ENCODE results near the gene FAM171A2.
A peak's percentile ranks its signal among the peaks of the same experiment; 100 is the strongest.
"Not testable (repeated sequence)": the region's sequence is repeated elsewhere in the genome, so short reads cannot be mapped to it uniquely, and the experiment has no call there.

Gene FAM171A2

DNA sequence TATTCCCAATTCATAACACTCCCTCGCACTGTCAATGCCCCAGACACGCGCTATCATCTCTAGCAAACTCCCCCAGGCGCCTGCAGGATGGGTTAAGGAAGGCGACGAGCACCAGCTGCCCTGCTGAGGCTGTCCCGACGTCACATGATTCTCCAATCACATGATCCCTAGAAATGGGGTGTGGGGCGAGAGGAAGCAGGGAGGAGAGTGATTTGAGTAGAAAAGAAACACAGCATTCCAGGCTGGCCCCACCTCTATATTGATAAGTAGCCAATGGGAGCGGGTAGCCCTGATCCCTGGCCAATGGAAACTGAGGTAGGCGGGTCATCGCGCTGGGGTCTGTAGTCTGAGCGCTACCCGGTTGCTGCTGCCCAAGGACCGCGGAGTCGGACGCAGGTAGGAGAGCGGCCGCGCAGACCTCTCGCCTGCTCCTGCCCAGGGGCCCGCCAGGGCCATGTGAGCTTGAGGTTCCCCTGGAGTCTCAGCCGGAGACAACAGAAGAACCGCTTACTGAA lies 18.7 kb downstream of the FAM171A2 start, which contains the start of gene GRN:
Gene GRN, plus strand, starts transcription at position 364 of the 515 bp plus-strand sequence. CDS start 3,863 bp downstream, outside the sequence.
- peak; percentile 99 for DNase-seq

DNA sequence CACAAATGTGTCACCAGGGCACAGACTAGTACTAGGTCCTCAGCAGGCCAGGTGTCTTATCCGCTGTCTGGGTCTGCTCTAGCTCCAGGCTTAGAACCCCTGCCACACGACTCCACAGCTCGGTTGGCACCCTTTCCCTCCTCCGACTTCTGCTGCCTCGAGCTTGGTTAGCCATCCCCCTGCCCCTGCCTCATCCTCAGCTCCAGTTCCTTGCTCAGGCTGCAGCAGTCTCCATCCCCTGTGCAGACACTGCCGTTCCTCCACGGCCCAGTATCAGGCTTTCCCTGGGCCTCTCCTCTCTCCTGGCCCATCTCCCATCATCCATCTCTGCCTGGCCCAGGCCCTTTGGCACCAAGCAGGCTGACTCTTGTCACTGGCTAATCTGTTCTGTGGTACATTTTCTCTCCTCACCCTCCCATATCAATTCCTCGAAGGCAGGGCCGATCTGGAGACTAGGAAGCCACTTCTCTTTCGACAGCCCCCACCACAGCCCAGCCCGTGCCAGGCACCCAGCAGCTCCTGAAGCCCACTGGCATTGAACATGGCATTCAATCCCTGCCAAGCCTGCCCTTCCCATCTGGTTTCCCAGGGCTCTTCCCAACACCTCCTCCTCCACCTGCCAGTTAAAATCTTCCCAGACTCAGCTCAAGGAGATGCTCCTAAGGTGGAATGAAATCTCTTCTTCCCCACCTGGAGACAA lies 20.0 kb downstream of the FAM171A2 start:
- no peak for DNase-seq

DNA sequence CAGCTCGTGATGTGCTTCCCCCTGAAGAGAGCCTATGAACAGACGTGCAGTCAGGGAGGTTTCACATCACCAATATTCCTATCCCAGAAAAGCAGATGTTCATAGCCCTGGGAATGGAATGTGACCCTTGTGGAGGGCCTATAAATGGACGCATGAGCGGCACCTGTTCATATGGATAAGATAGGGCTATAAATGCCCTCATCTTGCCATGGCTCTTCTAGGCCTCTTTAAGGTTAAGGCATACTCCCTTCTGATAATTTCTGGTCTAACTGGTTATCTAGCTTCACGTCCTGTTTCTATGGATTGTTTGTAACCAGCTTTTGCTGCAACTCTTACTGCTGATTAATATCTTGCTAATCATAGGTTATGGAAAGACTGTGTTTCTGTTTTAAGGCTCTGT lies 23.1 kb downstream of the FAM171A2 start:
- not testable (repeated sequence) for DNase-seq

DNA sequence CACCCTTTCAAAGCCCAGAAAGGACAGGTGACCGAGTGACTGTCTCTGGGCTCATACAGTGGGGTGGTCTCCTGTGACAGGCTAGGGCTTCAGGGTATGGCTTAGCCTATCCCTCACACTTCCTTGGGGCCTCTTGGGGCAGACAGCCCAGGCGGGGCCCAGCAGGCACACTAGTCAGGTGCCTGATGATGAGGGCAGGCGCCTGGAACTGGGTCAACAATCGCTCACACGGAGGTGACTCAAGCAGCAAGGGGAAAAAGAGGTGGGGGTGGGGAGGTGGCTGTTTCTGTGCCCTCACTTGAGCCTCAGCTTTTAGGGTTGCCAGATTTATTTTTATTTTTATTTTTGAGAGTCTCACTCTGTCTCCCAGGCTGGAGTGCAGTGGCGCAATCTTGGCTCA lies 25.0 kb downstream of the FAM171A2 start:
- DNase-seq, result peak; percentile 16

DNA sequence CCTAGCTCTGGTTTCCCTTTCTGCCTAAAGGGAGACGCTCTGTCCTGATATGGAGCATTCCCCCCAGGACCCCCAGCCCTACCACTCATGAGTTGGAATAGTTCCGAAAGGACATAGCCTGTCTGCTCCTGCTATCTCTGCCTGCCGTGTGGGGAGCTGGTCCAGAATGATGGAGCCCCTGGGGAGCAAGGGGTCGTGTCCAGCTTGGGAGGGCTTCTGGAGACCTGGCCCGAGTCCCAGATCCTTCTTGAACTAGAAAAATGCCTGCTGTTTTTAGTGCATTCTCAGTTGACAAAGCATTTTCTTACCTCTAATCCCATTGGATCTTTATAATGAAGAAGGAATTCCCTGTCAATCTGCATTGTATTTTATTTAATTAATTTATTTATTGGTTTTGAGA lies 27.7 kb downstream of the FAM171A2 start:
- no peak for DNase-seq

DNA sequence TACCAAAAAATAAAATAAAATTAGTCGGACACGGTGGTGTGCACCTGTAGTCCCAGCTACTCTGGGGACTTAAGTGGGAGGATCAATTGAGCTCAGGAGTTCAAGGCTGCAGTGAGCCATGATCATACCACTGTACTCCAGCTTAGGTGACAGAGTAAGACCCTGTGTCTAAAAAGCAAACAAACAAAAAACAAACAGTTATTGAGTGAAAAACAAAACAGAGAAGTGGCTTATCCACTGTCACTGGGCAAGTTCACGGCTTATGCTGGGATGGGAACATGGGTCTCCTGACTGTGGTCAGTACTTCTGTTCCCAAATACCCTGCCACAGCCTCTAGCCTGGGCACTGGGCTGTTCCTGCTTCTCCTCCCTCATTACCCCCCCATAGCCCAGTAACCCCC lies 28.1 kb downstream of the FAM171A2 start:
- DNase-seq, result no peak

DNA sequence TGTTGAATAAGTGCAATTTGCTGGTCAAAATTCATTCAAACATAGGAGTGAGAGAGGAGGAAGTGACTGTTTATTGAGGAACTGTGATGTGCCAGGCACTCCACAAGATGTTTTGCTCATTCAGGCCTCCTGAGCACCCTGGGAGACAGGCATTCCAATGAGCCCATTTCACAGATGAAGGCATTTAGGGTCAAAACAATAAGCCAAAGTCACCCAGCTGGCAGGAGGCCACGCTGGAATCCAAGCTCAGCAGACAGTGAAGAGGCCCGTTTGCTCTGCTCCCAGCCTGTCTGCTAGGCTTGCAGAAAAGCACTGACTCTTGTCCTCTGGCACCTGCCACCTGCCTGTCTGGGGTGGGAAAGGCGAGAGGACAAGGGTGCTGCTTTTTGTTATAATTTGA lies 28.9 kb downstream of the FAM171A2 start:
- peak; percentile 45 for DNase-seq

DNA sequence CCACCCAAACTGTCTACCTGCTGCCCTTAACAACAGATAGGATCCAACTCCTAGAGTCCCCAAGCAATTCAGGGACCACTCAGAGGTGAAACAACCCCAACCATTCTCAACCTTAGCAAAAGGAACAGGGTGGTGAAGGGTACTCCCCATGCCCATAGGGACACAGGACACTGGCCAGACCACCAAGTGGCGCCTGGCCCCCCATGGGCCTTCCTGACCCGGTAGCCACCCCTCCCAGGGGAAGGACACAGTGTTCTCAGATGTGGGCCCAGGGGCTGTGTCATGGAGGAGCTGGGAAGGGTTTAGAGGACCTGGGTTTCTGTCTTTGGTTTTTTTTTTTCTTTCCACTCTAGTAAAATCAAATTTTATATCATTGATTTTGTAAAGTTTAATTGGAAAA lies 29.3 kb downstream of the FAM171A2 start:
- no peak for DNase-seq

DNA sequence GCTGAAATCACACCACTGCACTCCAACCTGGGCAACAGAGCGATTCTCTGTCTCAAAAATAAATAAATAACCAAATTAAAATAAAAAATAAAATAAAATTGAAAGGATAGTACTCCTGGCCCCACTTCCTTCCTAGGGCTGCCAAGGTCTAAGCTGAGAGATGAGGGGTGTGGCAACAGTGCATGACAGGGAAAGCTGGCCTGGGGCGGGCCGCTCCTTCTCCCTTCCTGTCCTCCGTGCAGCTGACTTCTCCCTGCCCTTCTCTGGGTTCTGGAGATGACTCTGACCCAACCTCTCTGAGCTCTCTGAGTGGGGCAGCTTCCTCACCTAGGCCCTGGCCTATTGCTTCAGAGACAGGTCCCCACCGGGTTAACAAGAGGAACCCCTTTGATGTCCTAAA lies 30.3 kb downstream of the FAM171A2 start:
- DNase-seq, result no peak

DNA sequence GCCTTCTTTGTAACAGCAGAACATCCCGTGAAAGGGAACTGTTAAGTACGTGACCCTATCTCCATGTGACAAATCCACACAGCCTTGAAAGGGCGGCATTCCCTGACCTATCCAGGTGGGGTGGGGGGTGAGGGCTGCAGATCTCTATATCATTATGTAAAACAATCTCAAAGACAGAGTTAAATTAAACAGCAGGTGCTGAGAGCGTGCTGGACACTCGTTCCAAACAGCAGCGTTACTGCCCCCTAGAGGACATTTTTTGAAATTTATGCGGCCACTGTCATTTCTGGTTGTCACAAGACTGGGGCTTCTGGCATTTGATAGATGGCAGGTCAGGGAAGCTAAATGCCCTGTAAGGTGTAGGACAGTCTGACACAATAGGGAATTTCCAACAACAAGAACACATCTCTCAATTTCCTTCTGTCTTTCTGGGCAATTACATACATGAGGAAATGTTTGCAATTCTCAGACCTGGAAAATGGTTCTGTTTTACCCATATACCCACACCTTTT lies 32.3 kb downstream of the FAM171A2 start:
- peak; percentile 59 for DNase-seq

DNA sequence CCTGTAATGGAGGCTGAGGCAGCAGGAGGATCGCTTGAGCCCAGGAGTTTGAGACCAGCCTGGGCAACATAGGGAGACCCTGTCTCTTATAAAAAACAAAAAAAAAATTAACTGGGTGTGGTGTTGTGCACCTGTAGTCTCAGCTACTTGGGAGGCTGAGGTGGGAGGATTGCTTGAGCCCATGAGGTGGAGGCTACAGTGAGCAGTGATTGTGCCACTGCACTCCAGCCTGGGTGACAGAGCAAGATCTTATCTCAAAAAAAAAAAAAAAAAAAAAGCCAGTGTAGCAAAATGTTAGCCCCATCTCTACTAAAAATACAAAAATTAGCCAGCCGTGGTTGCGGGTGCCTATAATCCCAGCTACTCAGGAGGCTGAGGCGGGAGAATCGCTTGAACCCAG lies 33.4 kb downstream of the FAM171A2 start:
- DNase-seq, result not testable (repeated sequence)

DNA sequence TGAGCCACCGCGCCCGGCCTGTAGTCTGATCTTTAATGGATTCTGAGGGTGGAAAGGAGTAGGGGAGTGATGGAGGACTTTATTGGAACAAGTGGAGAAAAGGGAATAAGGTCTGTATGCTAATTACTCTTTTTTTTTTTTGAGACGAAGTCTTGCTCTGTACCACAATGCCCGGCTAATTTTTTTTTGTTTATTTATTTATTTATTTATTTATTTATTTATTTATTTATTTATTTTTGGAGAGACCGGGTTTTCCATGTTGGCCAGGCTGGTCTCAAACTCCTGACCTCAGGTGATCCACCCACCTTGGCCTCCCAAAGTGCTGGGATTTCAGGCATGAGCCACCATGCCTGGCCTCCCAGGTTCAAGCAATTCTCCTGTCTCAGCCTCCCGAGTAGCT lies 34.1 kb downstream of the FAM171A2 start:
- not testable (repeated sequence) for DNase-seq

DNA sequence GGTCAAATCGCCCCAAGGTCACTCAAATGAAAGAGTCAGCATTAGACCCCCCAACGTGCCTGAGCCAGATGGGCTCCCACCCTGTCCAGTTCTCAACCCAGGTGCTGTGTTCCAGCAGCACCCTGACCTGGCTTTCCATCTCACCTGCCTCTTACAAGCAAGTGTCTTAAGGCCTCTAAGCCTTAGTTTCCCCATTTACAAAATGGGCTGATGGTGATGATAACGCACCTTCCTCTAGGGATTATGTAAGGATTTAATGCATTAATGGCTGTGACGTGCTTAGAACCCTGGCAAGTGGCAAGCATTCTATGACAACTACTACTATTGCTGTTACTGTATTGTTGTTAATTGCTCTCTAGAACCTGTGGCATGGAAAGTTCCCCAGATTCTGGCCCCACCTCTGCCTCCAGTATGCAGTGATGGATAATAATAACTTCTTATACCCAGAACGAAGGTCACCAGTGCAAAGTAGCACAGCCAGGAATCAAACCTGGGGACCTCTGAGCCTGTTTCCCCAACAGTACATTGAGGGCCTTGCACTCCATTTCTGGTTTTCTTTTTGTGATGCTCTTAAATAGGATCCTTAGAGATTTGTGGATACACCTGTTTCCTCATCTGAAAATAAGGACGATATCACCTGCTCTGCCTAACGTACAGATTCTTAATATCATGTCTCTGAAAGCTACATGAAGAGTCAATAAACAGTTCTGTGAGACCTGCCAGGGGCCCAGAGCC lies 35.8 kb downstream of the FAM171A2 start:
- DNase-seq, result no peak

DNA sequence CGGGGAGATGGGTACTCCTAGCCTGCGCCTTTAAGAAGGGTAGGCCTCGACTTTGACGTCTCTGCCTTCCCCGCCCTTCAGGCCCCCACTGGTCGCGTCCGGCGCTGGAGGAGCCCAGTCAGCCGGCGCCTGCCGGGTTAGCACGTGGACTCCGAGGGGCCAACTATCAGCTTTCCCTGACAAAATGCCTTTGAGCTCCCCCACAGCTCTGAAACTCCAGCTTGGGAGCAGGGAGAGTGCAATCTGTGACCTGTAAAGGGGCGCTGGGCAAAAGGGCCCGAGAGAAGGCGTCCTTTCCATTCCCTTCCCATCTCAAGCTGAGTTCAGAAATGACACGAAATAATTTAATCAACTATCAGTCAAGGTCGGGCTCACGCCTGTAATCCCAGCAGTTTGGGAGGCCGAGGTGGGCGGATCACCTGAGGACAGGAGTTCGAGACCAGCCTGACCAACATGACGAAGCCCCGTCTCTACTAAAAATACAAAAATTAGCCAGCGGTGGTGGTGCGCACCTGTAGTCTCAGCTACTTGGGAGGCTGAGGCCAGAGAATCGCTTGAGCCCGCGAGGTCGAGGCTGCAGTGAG lies 36.7 kb downstream of the FAM171A2 start:
- DNase-seq, result peak; percentile 95

DNA sequence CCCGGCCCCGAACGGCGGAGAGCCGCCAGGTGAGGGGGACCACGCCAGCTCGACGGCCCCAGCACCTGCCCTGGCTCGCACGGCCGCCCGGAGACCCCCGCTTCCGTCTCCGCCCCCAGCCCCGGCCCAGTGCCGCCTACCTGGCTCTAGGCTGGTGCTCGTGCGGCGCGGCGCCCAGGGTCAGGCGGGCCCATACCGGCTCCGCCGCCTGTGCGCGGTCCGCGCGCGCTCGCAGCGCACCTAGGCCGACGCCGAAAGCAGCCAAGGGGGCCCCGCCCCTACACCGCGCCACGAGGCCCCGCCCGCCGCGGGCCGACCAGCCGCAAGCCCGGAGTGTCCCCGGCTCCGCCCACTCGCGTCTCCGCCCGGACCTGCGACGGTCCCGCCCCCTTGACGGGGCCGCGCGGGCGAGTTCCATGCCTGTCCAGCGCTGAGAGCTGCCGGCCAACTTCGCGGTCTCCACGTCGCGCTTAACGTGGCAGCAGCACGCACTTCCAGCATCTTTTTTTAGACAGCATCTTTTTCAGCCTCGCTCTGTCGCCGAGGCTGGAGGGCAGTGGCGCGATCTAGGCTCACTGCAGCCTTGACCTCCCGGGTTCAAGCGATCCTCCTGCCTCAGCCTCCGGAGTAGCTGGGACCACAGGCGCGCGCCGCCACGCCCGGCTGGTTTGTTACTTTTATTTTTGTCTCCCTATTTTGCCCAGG lies 38.9 kb downstream of the FAM171A2 start, which contains the start of gene SLC25A39:
Gene SLC25A39, minus strand, starts transcription at position 253 of the 705 bp plus-strand sequence. CDS start 1,261 bp downstream, outside the sequence.
- DNase-seq, result peak; percentile 68

DNA sequence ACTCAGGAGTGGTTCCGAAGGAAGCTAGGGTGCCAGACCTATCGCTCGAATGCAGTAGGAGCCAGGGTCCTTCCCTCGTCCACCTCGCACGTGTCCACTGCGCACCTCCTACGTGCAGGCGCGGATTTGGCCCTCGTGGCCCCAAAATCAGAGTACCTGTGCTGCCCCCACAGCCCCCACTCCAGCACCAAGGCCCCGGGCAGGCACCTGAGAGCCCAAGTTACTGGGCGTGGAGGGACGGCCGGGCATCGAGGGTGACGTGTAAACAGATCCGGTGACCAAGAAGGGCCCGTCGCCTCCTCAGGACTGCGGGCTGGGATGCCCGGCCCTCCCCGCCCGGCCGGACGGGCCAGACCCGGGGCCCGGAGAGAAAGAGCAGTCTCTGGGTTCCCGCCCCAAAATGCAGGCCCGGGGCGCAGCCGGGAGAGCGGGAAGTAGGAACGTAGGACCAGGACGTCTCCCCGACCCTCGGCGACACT lies 39.5 kb downstream of the FAM171A2 start:
- no peak for DNase-seq

DNA sequence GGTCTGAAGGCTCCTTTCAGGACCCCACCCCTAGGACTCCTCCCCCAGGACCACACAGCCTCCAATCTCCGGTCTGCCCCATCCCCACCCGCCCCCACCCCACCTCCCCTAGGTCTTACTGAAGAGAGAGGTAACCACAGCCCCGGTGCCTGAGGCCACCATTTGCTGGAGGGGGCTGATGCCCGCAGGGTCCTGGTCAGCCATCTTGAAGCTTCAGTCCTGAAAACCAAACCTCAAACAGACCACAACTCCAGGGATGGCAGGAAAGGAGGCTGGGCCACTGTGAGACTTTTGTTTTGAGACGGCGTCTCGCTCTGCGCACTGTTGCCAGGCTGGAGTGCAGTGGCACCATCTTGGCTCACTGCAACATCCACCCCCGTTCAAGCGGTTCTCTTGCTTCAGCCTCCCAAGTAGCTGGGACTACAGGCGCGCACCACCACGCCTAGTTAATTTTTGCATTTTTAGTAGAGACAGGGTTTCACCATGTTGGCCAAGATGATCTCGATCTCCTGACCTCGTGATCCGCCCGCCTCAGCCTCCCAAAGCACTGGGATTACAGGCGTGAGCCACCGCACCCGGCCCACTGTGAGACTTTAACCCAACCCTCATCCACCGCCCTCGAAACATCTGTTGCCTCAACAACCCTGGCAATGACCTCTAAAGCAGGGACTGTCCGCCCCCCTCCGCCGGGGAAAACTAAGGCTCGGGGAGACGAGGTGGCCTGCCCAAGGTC lies 40.1 kb downstream of the FAM171A2 start:
- no peak for DNase-seq

DNA sequence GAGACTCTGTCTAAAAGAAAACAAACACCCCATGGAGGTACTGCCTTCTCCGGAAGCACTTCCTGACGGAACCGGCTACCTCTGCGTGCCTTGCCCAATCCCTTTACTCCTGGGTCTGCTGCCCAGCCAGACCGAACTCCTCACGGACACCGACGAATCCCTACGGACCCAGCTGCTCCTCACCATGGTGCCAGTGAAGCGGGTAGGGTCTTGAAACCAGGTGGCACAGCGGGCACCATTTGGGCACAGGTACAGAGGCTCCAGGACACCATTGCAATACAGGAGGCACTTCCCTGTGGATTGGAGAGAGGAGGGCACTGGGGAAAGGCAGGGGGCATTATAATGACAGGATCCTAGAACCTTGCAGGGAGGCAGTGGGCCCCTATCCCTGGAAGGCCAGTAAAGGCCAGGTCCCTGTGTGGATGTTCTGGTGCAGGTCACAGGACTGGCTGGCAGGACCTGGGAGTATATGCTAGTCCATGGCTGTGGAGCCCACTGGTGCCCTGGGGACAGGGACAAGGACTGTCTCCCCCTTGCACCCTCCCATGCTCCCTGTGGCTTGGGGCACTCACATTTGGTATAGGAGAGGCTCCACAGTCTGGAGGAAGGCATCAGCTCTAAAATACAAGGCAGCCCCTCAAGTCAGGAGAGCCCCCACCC lies 41.3 kb downstream of the FAM171A2 start:
- no peak for DNase-seq

DNA sequence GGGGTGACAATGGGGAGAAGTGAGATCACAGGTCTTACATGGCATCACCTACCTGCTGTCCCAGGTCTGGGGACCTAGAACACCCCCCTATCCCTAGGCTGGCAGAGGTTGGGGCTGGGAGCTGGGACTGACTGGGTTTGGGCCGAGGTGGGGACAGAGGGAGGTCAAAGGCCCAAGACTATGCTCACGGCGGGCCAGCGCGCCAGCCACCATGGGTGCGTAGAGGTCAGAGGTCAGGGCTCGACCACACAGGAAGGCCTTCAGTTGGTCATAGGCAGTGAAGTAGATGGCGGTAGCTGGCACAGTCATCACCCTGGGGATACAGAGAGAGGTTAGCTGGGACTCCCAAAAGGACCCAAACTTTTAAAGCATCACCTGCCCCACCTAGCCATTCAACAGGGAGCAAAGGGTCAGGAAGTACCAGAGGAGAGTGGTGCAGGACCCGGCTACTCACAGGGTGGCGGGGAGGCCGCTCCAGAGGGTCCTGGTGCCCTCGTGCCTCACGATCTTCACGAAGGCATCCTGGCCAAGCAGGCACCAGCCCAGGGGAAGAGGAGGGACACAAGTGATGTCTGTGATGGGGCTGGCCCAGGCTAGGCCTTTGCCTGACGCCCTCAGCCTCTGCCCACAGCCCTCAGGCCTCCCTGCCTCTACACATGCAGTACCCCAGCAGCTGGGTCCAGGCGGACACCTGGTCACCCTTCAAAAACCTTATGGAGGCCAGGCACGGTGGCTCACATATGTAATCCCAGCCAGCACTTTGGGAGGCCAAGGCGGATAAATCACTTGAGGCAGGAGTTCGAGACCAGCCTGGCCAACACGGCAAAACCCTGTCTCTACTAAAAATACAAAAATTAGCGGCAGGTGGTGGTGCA lies 42.2 kb downstream of the FAM171A2 start:
- no peak for DNase-seq

DNA sequence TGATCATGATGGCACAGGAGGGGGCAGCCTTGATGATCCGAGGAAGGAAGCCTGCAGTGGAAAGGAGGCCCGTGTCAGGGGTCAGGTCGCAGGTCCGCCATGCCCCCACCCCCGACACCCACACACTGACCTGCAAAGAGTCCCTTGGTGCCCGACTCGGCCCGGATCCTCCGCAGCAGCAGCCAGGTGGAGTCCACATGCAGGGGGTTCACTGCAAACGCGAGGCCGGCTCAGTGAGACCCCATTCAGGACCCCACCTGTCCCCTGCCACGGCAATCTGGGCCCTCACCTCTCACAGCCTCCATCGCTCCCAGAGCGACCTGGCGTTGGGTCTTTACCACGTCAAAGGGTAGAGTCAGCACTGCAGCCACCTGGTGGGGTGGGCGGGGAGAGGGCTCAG lies 43.6 kb downstream of the FAM171A2 start:
- no peak for DNase-seq

All from kidney glomerular epithelial cell (primary cell).